ENCODE measurements around the gene NUP214.
A peak's percentile ranks its signal among the peaks of the same experiment; 100 is the strongest.
"Not testable (repeated sequence)": the region's sequence is repeated elsewhere in the genome, so short reads cannot be mapped to it uniquely, and the experiment has no call there.

The NUP214 gene

DNA sequence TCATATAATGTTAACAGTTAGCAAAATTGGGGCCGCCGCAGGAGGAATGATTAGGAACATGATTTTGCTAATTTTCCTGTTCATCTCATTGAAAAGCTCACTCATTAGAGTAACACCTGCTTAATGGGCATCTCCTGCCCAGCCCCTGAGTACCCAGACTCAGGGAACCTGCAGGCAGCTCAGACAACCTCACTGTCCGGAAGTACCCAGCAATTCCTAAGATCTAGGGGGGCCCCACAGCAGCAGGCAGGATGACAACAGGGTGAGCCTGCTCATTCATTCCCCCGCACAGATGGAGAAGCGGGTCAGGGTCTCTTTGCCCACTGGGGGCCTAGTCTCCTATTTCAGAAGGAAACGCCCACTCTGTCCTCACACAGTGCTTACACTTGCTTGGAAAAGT lies 138.3 kb downstream of the NUP214 start:
- no peak for DNase-seq (ENCODE audit: low read depth)
- H3K4me3 ChIP-seq (ENCODE audit: low read length): no peak overlapping the region
- TF ChIP-seq, protein P1, sequence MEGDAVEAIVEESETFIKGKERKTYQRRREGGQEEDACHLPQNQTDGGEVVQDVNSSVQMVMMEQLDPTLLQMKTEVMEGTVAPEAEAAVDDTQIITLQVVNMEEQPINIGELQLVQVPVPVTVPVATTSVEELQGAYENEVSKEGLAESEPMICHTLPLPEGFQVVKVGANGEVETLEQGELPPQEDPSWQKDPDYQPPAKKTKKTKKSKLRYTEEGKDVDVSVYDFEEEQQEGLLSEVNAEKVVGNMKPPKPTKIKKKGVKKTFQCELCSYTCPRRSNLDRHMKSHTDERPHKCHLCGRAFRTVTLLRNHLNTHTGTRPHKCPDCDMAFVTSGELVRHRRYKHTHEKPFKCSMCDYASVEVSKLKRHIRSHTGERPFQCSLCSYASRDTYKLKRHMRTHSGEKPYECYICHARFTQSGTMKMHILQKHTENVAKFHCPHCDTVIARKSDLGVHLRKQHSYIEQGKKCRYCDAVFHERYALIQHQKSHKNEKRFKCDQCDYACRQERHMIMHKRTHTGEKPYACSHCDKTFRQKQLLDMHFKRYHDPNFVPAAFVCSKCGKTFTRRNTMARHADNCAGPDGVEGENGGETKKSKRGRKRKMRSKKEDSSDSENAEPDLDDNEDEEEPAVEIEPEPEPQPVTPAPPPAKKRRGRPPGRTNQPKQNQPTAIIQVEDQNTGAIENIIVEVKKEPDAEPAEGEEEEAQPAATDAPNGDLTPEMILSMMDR (IDR thresholded peaks at IDR 0.05; ENCODE audit: insufficient read depth, low read depth, low read length, missing control alignments): no peak

DNA sequence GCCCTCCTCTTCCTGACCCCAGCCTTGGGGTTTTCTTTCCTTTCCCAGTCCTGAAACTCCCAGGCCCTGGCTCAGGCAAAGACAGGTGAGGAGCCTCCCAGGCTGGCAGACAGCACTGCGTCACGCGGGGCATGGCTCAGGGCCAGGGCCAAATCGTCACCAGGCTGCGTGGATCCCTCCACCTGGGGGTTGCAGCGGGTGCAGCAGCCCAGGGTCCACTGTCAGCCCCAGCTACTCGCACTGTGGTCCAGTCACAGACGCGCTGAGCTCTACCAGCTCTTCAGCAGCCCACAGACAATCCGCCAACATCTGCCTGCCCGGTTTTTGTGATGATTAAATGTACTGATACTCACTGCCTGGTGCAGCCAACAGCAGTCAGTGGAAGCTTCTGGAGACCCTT lies 138.8 kb downstream of the NUP214 start:
- H3K4me3 ChIP-seq (ENCODE audit: low read length): no peak overlapping the region
- DNase-seq (ENCODE audit: low read depth): no peak
- TF ChIP-seq, protein P1 (IDR thresholded peaks at IDR 0.05; ENCODE audit: insufficient read depth, low read depth, low read length, missing control alignments): no peak

DNA sequence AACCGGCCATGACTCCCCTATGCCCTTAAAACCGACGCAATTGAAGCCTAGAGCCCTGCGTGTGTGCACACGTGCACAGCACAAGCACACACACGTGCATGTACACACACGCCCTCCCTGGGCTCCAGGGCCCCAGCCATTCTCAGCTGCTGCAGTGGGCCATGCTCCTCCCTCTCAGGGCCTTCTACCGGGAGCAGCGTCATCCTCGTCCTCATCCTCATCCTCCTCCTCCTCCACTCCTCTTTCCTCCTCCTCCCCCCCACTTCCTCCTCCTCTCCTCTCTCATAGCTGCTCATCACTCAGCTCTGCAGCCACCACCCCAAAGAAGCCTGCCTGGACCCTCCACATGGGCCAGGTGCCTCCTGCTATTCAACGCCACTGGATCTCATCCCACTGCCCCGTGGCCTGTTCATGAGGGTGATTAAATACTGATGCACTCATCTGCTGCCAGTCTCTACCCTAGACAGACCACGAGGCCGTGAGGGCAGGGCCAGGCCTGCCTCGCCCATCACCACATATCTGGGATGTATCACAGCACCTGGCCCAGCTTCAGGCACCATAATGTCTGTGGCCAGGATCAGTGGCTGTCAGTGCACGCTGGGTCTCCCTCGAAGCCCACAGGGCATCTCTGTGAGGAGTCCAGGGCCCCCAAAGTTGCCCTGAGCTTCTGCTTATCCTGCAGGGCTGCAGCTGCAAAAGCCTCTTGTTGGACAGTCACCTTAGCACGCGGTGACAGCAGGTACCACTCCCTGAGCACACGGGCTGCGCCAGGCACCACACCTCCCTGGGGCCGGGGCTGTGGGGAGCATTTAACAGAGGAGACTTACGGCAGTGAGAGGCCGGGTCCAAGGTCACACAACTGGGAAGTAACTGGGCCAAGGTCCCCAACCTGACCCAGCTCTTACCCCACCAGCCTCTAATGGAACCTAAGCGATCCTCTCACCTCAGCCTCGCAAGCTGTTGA lies 141.2 kb downstream of the NUP214 start:
- DNase-seq (ENCODE audit: low read depth): peak; percentile 39
- H3K4me3 ChIP-seq (ENCODE audit: low read length): no peak overlapping the region
- TF ChIP-seq, protein P1 (IDR thresholded peaks at IDR 0.05; ENCODE audit: insufficient read depth, low read depth, low read length, missing control alignments): no peak

DNA sequence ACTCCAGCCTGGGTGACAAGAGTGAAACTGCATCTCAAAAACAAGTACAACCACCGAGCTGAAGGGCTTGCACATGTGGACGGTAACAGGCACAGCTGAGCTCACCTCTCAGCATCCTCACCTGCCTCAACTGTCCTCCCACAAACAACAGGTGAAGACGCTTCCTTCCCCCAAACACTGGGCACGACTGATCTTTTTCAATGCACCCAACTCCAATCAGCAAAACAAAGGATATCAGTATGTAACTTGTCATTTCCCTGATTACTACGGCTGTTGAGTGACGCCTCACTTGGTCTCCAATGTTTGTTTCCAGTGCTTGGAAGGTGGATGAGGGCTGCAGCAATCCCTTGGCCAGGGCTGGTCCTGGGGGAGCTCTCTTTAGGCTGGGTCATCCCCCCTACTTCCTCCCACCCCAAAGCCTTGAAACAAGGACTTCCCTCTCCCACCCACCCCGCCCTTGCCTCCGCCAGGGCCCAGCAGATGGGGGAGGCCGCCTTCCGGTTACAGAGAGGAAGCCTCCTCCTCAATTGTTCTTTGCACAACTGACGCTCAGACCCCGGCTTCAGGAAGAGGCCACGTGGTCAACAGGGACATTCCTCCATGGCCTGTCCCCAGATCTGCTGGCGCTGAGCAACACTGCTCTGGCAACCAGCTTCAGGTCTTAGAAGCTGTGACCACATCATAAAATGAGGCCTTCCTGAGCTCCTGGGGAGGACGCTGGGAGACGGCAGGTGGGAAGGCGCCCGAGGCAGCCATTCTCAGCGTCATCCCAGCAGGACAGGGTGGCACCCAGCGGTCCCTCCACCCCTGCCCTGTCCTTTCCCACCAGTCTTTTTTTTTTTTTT lies 145.0 kb downstream of the NUP214 start:
- TF ChIP-seq, protein P1 (IDR thresholded peaks at IDR 0.05; ENCODE audit: insufficient read depth, low read depth, low read length, missing control alignments): no peak
- no peak for DNase-seq (ENCODE audit: low read depth)
- H3K4me3 ChIP-seq (ENCODE audit: low read length): no peak overlapping the region

DNA sequence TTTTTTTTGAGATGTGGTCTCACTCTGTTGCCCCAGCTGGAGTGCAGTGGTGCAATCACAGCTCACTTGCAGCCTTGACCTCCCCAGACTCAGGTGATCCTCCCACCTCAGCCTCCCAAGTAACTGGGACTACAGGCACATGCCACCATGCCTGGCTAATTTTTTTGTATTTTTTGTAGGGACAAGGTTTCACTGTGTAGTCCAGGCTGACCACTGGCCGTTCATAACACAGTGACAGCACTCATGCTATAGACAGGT lies 145.6 kb downstream of the NUP214 start:
- not testable (repeated sequence) for DNase-seq (ENCODE audit: low read depth); H3K4me3 ChIP-seq (ENCODE audit: low read length)

DNA sequence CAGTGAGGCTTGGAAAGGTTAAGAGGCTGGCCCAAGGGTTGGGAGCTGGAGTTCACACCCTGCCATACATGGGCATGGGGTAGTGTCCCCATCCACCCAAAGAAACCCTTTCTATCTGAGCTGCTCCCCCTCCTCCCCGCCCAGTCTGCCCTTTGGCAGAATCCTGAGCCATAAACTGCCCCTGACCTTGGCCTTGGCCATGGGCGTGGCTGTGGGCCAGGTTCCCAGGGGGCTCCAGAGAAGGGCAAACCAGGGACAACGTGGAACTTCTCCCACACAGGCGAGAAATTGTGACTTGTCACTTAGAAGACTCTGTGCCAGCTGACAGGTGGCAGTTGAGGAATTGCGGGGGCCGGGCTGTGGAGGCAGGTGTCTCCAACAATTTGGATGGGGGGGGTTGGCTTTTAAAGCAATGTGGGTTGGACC lies 146.1 kb downstream of the NUP214 start:
- TF ChIP-seq, protein P1 (IDR thresholded peaks at IDR 0.05; ENCODE audit: insufficient read depth, low read depth, low read length, missing control alignments): no peak
- H3K4me3 ChIP-seq (ENCODE audit: low read length): no peak overlapping the region
- no peak for DNase-seq (ENCODE audit: low read depth)

DNA sequence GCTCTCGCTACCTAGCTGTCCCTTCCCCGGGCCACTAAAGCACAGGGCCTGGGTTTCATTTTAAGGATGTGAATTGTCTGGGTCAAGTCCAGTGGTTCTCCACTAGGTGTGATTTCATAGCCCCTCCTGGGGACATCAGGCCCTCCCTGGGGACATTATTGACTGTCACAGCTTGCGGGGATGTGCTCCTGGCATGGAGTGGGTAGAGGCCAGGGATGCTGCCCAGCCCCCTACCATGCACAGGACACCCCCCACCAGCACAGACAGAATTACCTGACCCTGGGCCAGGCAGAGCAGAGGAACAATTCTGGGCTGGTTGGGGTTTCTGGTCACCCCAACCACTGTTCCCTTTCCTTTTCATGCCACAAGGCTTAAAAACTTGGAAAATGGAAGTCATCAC lies 146.8 kb downstream of the NUP214 start:
- TF ChIP-seq, protein P1 (IDR thresholded peaks at IDR 0.05; ENCODE audit: insufficient read depth, low read depth, low read length, missing control alignments): no peak
- no peak for DNase-seq (ENCODE audit: low read depth)
- H3K4me3 ChIP-seq (ENCODE audit: low read length): no peak overlapping the region
